ENCODE results near the gene SDHD.

DNA sequence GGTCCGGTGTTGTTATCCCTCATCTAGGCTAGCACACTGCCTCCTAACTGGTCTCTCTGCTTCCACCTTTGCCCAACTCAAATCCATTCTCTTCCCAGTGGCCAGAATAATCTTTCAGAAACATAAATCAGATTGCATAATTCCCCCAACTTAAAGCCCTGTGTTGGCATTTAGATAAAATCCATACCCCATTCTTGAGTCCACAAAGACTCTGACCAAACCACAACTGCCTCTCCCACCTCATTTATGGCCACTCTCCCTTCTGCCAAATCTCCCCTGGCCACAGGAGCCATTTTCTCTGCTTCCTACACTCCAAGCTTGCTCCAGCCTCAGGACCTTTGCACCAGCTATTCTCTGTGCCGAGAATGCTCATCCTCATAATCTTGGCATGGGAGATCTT, 40.4 kb downstream of the SDHD start:
- no peak for TF ChIP-seq SETDB1 (IDR thresholded peaks at IDR 0.05; ENCODE audit: low read length)
- TF ChIP-seq ZNF384 (IDR thresholded peaks at IDR 0.05; ENCODE audit: low read depth, low read length) = no peak
- TF ChIP-seq EP300 (IDR thresholded peaks at IDR 0.05; ENCODE audit: low read length) = no peak
- TF ChIP-seq POLR3G (IDR thresholded peaks at IDR 0.05; ENCODE audit: extremely low read depth, insufficient read length, insufficient replicate concordance) = no peak
- TF ChIP-seq, protein P1, sequence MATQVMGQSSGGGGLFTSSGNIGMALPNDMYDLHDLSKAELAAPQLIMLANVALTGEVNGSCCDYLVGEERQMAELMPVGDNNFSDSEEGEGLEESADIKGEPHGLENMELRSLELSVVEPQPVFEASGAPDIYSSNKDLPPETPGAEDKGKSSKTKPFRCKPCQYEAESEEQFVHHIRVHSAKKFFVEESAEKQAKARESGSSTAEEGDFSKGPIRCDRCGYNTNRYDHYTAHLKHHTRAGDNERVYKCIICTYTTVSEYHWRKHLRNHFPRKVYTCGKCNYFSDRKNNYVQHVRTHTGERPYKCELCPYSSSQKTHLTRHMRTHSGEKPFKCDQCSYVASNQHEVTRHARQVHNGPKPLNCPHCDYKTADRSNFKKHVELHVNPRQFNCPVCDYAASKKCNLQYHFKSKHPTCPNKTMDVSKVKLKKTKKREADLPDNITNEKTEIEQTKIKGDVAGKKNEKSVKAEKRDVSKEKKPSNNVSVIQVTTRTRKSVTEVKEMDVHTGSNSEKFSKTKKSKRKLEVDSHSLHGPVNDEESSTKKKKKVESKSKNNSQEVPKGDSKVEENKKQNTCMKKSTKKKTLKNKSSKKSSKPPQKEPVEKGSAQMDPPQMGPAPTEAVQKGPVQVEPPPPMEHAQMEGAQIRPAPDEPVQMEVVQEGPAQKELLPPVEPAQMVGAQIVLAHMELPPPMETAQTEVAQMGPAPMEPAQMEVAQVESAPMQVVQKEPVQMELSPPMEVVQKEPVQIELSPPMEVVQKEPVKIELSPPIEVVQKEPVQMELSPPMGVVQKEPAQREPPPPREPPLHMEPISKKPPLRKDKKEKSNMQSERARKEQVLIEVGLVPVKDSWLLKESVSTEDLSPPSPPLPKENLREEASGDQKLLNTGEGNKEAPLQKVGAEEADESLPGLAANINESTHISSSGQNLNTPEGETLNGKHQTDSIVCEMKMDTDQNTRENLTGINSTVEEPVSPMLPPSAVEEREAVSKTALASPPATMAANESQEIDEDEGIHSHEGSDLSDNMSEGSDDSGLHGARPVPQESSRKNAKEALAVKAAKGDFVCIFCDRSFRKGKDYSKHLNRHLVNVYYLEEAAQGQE (IDR thresholded peaks at IDR 0.05; ENCODE audit: borderline replicate concordance) = no peak
- TF ChIP-seq, protein P1 (CRISPR knock-in tag; IDR thresholded peaks at IDR 0.05; ENCODE audit: low read depth) = no peak
- TF ChIP-seq MED1 (CRISPR knock-in tag; IDR thresholded peaks at IDR 0.05; ENCODE audit: borderline replicate concordance) = no peak
- TF ChIP-seq ZNF274 (IDR thresholded peaks at IDR 0.05; ENCODE audit: borderline replicate concordance, low read depth, low read length) = no peak
- TF ChIP-seq JUN (IDR thresholded peaks at IDR 0.05; ENCODE audit: borderline replicate concordance, low read depth, low read length) = no peak
- TF ChIP-seq JUN (CRISPR knock-in tag; IDR thresholded peaks at IDR 0.05; ENCODE audit: borderline replicate concordance) = no peak
- no peak for TF ChIP-seq ZKSCAN1 (IDR thresholded peaks at IDR 0.05; ENCODE audit: low read depth, low read length)

Data from K562 (cell line).